Endothelial cell of umbilical vein (primary cell): ENCODE data around the gene REP15.

Experiments
- CTCF ChIP-seq, 2 donors: IDR thresholded peaks; 1 replicate in 1 of 2; 2 replicates in 1 of 2; pipeline ENCODE4 v1.5.1; 2011; ENCODE audit warnings: low read length in 2 of 2, mild to moderate bottlenecking in 2 of 2, moderate library complexity in 2 of 2, control low read depth in 1 of 2, inconsistent platforms in 1 of 2, low read depth in 1 of 2; ENCODE audit not compliant: insufficient read depth in 1 of 2; ENCODE audit errors: extremely low read depth in 1 of 2
- EZH2 ChIP-seq: IDR thresholded peaks from 2 replicates; pipeline ENCODE4 v1.6.1; 2012; ENCODE audit warnings: borderline replicate concordance, low read depth, mild to moderate bottlenecking, moderate library complexity, low read length, inconsistent platforms; ENCODE audit not compliant: severe bottlenecking
- FOS ChIP-seq: IDR thresholded peaks from 2 replicates; pipeline ENCODE4 v1.6.1; 2011; ENCODE audit warnings: mild to moderate bottlenecking, low read length, moderate library complexity, borderline replicate concordance; ENCODE audit not compliant: insufficient read depth
- MYC ChIP-seq: IDR thresholded peaks from one replicate; pipeline ENCODE4 v1.6.1; 2011; ENCODE audit warnings: mild to moderate bottlenecking, low read depth, low read length
- POLR2A ChIP-seq: IDR thresholded peaks from 2 replicates; pipeline ENCODE4 v1.6.1; 2012; ENCODE audit warnings: low read depth, mild to moderate bottlenecking, control low read depth, low read length
- POLR2AphosphoS5 ChIP-seq: IDR thresholded peaks from 2 replicates; pipeline ENCODE4 v1.6.1; 2012; ENCODE audit warnings: low read depth, mild to moderate bottlenecking, control low read depth, low read length, moderate library complexity; ENCODE audit not compliant: insufficient read depth
- TF ChIP-seq, protein P1 (sequence below): IDR thresholded peaks from 2 replicates; pipeline ENCODE4 v1.6.1; 2011; ENCODE audit not compliant: insufficient read depth, insufficient read length

DNA sequence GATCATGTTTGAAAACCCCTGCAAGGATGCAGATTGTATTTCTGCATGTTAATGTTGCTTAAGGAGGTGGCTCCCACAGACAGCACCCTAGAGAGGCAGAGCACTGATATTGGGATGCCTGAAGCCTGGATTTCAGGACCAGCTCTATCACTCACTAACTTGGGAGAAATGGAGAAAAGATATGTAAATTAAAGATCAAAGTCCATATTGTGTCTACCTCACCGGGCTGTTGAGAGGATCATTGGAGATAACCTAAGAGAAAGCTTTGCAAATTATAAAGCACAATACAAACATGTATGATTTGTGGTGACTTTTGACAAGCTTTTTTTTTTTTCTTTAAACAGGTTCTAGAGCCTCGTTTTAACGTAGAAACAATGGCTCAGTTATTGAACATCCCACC lies 7.6 kb upstream of the REP15 start:
- TF ChIP-seq CTCF (IDR thresholded peaks at IDR 0.05; ENCODE audit: extremely low read depth in 1 of 2, insufficient read depth in 1 of 2, low read depth in 1 of 2, low read length in 2 of 2) (no peak), POLR2A (no peak), EZH2 (no peak), POLR2AphosphoS5 (no peak), FOS (no peak), MYC (no peak)
- TF ChIP-seq, protein P1, sequence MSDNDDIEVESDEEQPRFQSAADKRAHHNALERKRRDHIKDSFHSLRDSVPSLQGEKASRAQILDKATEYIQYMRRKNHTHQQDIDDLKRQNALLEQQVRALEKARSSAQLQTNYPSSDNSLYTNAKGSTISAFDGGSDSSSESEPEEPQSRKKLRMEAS: no peak
